ENCODE results near the gene NOS2. TPM values are rescaled to one million over a fixed set of nuclear protein-coding genes. Genes with fewer than 3 reads are reported as not detected.
"Not testable (repeated sequence)": the region's sequence is repeated elsewhere in the genome, so short reads cannot be mapped to it uniquely, and the experiment has no call there.

The NOS2 gene
- total and polyA plus RNA-seq, 4 donors = 0.30 to 2.2 (median 0.89) TPM

DNA sequence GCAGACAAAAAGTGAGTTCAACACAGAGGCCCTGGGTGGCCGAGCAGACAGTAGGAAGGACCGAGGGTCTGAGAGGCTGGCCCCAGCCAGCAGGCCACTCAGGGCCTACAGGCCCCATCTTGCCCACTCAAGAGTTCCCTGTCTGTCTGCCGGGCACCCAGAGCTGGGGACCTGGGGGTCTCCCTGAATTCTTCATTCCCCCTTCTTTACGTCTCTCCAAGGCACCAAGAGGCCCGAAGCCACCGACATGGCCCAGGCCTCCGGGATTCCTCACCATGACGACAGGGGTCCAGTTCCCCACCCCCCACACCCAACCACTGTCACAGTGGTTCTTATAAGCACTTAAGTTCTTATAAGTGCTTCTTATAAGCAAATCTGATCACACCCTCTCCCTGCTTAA is 49.2 kb downstream of the NOS2 start:
- no peaks in the 10 kb centered on the region for H3K27me3 ChIP-seq (ENCODE audit: control insufficient read depth in 3 of 3, insufficient read depth in 3 of 3, low read length in 2 of 3)
- H3K9ac ChIP-seq (ENCODE audit: insufficient read depth in 1 of 2, low read length in 2 of 2) = no peak overlapping the region
- no peak for ATAC-seq (ENCODE audit: insufficient read depth, low FRiP score)
- no peaks in the 10 kb centered on the region for H3K36me3 ChIP-seq (ENCODE audit: control insufficient read depth in 4 of 4, insufficient read depth in 4 of 4, low read length in 4 of 4)
- no peak overlapping the region for H3K27ac ChIP-seq (ENCODE audit: low read depth in 1 of 2, low read length in 1 of 2)
- no peak for DNase-seq
- WGBS, 2 donors = 87 to 94% methylated on average over 5 to 8 of the region's 8 CpGs
- no peak overlapping the region for H3K4me3 ChIP-seq
- H3K9me3 ChIP-seq (ENCODE audit: control insufficient read depth in 4 of 4, insufficient read depth in 3 of 4, low read length in 3 of 4) = no peaks in the 10 kb centered on the region
- peaks cover 0 to 9% (median 5%) of the 10 kb centered on the region in 5 donors for H3K4me1 ChIP-seq (ENCODE audit: control insufficient read depth in 5 of 5, insufficient read depth in 5 of 5, low read length in 5 of 5)
- TF ChIP-seq, protein P1, sequence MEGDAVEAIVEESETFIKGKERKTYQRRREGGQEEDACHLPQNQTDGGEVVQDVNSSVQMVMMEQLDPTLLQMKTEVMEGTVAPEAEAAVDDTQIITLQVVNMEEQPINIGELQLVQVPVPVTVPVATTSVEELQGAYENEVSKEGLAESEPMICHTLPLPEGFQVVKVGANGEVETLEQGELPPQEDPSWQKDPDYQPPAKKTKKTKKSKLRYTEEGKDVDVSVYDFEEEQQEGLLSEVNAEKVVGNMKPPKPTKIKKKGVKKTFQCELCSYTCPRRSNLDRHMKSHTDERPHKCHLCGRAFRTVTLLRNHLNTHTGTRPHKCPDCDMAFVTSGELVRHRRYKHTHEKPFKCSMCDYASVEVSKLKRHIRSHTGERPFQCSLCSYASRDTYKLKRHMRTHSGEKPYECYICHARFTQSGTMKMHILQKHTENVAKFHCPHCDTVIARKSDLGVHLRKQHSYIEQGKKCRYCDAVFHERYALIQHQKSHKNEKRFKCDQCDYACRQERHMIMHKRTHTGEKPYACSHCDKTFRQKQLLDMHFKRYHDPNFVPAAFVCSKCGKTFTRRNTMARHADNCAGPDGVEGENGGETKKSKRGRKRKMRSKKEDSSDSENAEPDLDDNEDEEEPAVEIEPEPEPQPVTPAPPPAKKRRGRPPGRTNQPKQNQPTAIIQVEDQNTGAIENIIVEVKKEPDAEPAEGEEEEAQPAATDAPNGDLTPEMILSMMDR (IDR thresholded peaks at IDR 0.05; ENCODE audit: control extremely low read depth, extremely low read depth) = no peak

DNA sequence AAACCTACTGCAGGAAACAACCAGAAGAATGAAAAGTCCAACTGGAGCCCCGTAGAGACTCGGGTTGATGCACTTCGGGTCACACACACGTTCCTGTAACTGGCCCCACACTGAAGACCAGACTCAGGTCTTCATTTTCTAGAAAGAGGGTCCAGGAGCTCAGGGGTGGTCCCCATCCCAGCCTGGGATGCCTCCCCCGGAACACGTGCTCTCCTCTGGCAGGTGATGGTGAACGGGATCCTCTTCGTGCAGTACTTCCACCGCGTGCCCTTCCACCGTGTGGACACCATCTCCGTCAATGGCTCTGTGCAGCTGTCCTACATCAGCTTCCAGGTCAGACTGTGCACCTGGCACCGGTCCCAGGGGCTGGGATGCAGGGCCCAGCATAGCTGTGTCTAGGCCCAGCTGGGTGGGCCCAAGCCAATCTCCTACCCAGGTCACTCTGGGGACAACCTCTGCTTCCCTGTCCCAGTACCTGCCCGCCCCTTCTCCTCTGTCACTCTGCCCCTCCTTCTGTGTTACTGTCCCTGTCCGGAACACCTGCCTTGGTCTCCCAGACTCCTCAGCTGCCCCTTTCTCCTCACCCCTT is 50.7 kb downstream of the NOS2 start:
- H3K9ac ChIP-seq (ENCODE audit: insufficient read depth in 1 of 2, low read length in 2 of 2); H3K4me3 ChIP-seq; H3K36me3 ChIP-seq (ENCODE audit: control insufficient read depth in 4 of 4, insufficient read depth in 4 of 4, low read length in 4 of 4); ATAC-seq (ENCODE audit: insufficient read depth, low FRiP score); H3K9me3 ChIP-seq (ENCODE audit: control insufficient read depth in 4 of 4, insufficient read depth in 3 of 4, low read length in 3 of 4); H3K27me3 ChIP-seq (ENCODE audit: control insufficient read depth in 3 of 3, insufficient read depth in 3 of 3, low read length in 2 of 3); H3K27ac ChIP-seq (ENCODE audit: low read depth in 1 of 2, low read length in 1 of 2); H3K4me1 ChIP-seq (ENCODE audit: control insufficient read depth in 5 of 5, insufficient read depth in 5 of 5, low read length in 5 of 5); DNase-seq: not testable (repeated sequence)
- 90 to 91% methylated on average over 15 of the region's 15 CpGs for WGBS, 2 donors

GRCh38 chr17:27748360-27748825 is 51.9 kb downstream of the NOS2 start:
- DNase-seq = no peak

More at GRCh38 chr17:27748360-27748825, 51.9 kb downstream of the NOS2 start:
- Histone ChIP-seq H3K4me1 (ENCODE audit: control insufficient read depth in 5 of 5, insufficient read depth in 5 of 5, low read length in 5 of 5) (peaks cover 0 to 9% (median 5%) of the 10 kb centered on the region in 5 donors), H3K9ac (ENCODE audit: insufficient read depth in 1 of 2, low read length in 2 of 2) (no peak overlapping the region), H3K36me3 (ENCODE audit: control insufficient read depth in 4 of 4, insufficient read depth in 4 of 4, low read length in 4 of 4) (no peaks in the 10 kb centered on the region), H3K4me3 (no peak overlapping the region), H3K27me3 (ENCODE audit: control insufficient read depth in 3 of 3, insufficient read depth in 3 of 3, low read length in 2 of 3) (no peaks in the 10 kb centered on the region), H3K9me3 (ENCODE audit: control insufficient read depth in 4 of 4, insufficient read depth in 3 of 4, low read length in 3 of 4) (no peaks in the 10 kb centered on the region), H3K27ac (ENCODE audit: low read depth in 1 of 2, low read length in 1 of 2) (no peak overlapping the region)
- WGBS, 2 donors = 61 to 73% methylated on average over 5 of the region's 5 CpGs
- ATAC-seq (ENCODE audit: insufficient read depth, low FRiP score) = no peak
- TF ChIP-seq, protein P1 (IDR thresholded peaks at IDR 0.05; ENCODE audit: control extremely low read depth, extremely low read depth) = no peak
